ENCODE data around the gene SCN2A. TPM values are rescaled to one million over a fixed set of nuclear protein-coding genes. Genes with fewer than 3 reads are reported as not detected.

Gene SCN2A
- total RNA-seq, 2 experiments from 2014 or later, result not detected

DNA sequence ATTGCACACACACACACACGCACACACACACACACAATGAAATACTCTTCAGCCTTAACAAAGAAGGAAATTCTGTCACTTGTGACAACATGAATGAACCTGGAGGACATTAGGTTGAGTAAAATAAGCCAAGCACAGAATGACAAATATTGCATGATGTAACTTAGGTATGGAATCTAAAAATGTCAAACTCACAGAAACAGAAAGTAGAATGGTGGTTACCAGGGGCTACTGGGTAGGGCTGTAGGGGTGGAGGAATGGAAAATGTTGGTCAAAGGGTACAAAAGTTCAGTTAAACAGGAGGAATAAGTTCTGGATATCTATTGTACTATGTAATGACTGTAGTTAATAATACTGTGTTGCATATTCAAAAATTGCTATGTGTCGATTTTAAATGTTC lies 29.5 kb downstream of the SCN2A start:
- ChIA-PET CTCF (no interaction called here), POLR2A (no interaction called here)
- ATAC-seq (ENCODE audit: poor library complexity), result no peak
- no peaks in the 10 kb centered on the region for H3K36me3 Mint-ChIP-seq (ENCODE audit: low read depth)
- H3K9me3 ChIP-seq (ENCODE audit: control insufficient read depth in 1 of 2, insufficient read depth in 1 of 2, low read length in 2 of 2), result no peaks in the 10 kb centered on the region
- no peak overlapping the region for H3K27ac Mint-ChIP-seq
- H3K4me3 ChIP-seq (ENCODE audit: low read length), result no peak overlapping the region
- no peak for DNase-seq
- TF ChIP-seq, protein P1, sequence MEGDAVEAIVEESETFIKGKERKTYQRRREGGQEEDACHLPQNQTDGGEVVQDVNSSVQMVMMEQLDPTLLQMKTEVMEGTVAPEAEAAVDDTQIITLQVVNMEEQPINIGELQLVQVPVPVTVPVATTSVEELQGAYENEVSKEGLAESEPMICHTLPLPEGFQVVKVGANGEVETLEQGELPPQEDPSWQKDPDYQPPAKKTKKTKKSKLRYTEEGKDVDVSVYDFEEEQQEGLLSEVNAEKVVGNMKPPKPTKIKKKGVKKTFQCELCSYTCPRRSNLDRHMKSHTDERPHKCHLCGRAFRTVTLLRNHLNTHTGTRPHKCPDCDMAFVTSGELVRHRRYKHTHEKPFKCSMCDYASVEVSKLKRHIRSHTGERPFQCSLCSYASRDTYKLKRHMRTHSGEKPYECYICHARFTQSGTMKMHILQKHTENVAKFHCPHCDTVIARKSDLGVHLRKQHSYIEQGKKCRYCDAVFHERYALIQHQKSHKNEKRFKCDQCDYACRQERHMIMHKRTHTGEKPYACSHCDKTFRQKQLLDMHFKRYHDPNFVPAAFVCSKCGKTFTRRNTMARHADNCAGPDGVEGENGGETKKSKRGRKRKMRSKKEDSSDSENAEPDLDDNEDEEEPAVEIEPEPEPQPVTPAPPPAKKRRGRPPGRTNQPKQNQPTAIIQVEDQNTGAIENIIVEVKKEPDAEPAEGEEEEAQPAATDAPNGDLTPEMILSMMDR (IDR thresholded peaks at IDR 0.05), result no peak
- intact Hi-C loops (cut with DNase I, micrococcal nuclease), result no loop called here
- no peak overlapping the region for H3K4me3 Mint-ChIP-seq
- no peaks in the 10 kb centered on the region for H3K36me3 ChIP-seq (ENCODE audit: insufficient read depth, low read length)
- no peaks in the 10 kb centered on the region for H3K4me1 ChIP-seq (ENCODE audit: insufficient read depth, low read length)
- no peaks in the 10 kb centered on the region for H3K4me1 Mint-ChIP-seq (ENCODE audit: low read depth)
- H3K27me3 ChIP-seq (ENCODE audit: control insufficient read depth in 1 of 2, insufficient read depth in 2 of 2, low read length in 2 of 2), result no peaks in the 10 kb centered on the region
- no peak overlapping the region for H3K27ac ChIP-seq (ENCODE audit: low read depth in 1 of 2, low read length in 2 of 2)
- H3K9me3 Mint-ChIP-seq, result no peaks in the 10 kb centered on the region
- H3K27me3 Mint-ChIP-seq, result peaks cover 3% of the 10 kb centered on the region

DNA sequence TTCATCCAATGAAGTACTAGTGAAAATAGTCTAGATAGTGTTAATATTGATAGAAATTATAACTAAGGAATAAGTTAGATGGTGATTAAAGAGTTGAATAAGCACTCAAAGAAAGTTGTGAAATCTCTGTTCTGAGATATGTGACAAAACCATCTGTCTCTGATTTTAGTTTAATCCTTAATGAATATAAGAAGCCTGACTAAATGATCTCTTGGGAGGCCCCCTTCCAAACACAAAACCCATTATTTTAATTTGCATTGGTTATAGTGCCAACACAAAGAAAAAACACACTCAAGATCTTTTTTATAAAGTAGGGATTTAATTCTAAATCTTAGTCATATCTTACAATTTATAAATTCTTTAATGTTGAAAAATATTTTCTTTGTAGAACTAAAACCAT lies 34.0 kb downstream of the SCN2A start:
- Histone ChIP-seq H3K27me3 (ENCODE audit: control insufficient read depth in 1 of 2, insufficient read depth in 2 of 2, low read length in 2 of 2) (no peaks in the 10 kb centered on the region), H3K36me3 (ENCODE audit: insufficient read depth, low read length) (no peaks in the 10 kb centered on the region), H3K4me1 (ENCODE audit: insufficient read depth, low read length) (no peaks in the 10 kb centered on the region), H3K9me3 (ENCODE audit: control insufficient read depth in 1 of 2, insufficient read depth in 1 of 2, low read length in 2 of 2) (no peaks in the 10 kb centered on the region), H3K27ac (ENCODE audit: low read depth in 1 of 2, low read length in 2 of 2) (no peak overlapping the region), H3K4me3 (ENCODE audit: low read length) (no peak overlapping the region)
- Mint-ChIP-seq H3K27me3 (no peaks in the 10 kb centered on the region), H3K9me3 (no peaks in the 10 kb centered on the region), H3K27ac (no peak overlapping the region), H3K36me3 (ENCODE audit: low read depth) (no peaks in the 10 kb centered on the region), H3K4me3 (no peak overlapping the region), H3K4me1 (ENCODE audit: low read depth) (no peaks in the 10 kb centered on the region)
- ATAC-seq (ENCODE audit: poor library complexity) (no peak), DNase-seq (no peak)
- TF ChIP-seq, protein P1 (IDR thresholded peaks at IDR 0.05), result no peak
- POLR2A ChIA-PET, result no interaction called here
- intact Hi-C loops (cut with DNase I, micrococcal nuclease), result no loop called here
- CTCF ChIA-PET, result no interaction called here

DNA sequence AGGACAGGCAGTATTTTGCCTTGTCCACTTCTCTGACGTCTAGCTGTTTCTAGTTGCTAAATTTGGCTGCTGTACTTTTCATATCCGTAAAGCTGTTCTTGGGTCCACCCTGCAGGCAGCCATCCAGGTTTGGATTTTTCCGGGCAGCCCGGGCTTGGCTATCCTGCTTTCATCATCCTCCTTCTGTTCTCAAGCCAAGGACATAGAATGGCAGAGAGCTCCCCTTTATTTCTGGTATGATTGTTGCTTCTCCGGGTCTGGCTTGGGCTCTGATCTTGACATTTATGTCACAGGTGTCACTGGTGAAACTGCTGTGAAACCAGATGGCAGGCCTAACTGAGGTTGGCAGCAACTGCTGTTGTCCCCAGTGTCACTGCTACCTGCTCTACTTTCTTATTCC lies 35.5 kb downstream of the SCN2A start:
- no peaks in the 10 kb centered on the region for H3K27me3 Mint-ChIP-seq
- intact Hi-C loops (cut with DNase I, micrococcal nuclease), result no loop called here

More for the DNA sequence above, 35.5 kb downstream of the SCN2A start:
- no peaks in the 10 kb centered on the region for H3K9me3 Mint-ChIP-seq
- Histone ChIP-seq H3K4me3 (ENCODE audit: low read length) (no peak overlapping the region), H3K27ac (ENCODE audit: low read depth in 1 of 2, low read length in 2 of 2) (no peak overlapping the region), H3K4me1 (ENCODE audit: insufficient read depth, low read length) (no peaks in the 10 kb centered on the region), H3K36me3 (ENCODE audit: insufficient read depth, low read length) (no peaks in the 10 kb centered on the region), H3K27me3 (ENCODE audit: control insufficient read depth in 1 of 2, insufficient read depth in 2 of 2, low read length in 2 of 2) (no peaks in the 10 kb centered on the region), H3K9me3 (ENCODE audit: control insufficient read depth in 1 of 2, insufficient read depth in 1 of 2, low read length in 2 of 2) (no peaks in the 10 kb centered on the region)
- no peaks in the 10 kb centered on the region for H3K4me1 Mint-ChIP-seq (ENCODE audit: low read depth)
- no peaks in the 10 kb centered on the region for H3K36me3 Mint-ChIP-seq (ENCODE audit: low read depth)
- H3K27ac Mint-ChIP-seq, result no peak overlapping the region
- POLR2A ChIA-PET, result no interaction called here
- CTCF ChIA-PET, result no interaction called here
- TF ChIP-seq, protein P1 (IDR thresholded peaks at IDR 0.05), result no peak
- ATAC-seq (ENCODE audit: poor library complexity) (no peak), DNase-seq (no peak)
- H3K4me3 Mint-ChIP-seq, result no peak overlapping the region

Measured in CD4-positive, alpha-beta T cell (primary cell).